NCI-H526 treated with DMSO at 0.1 percent for 48 hours (cell line): ENCODE data around the gene MAPK12.

ENCODE experiments used
- DNase-seq: peaks from one replicate; lab custom pipeline; 2025; lab: John Stamatoyannopoulos, UW

The MAPK12 gene

GRCh38 chr22:50232481-50233151 is 28.9 kb downstream of the MAPK12 start:
- no peak for DNase-seq

- no peak for DNase-seq
These were observed 32.1 kb downstream of the MAPK12 start for GRCh38 chr22:50229370-50229769.

- no peak for DNase-seq
These were observed 33.1 kb downstream of the MAPK12 start for GRCh38 chr22:50228366-50228765.

GRCh38 chr22:50227579-50228215 is 33.8 kb downstream of the MAPK12 start:
- DNase-seq = no peak

- DNase-seq = no peak
These were observed 34.7 kb downstream of the MAPK12 start for GRCh38 chr22:50226875-50227165.

- DNase-seq = no peak
These were observed 35.2 kb downstream of the MAPK12 start for GRCh38 chr22:50226063-50226874.

- no peak for DNase-seq
These were observed 36.1 kb downstream of the MAPK12 start for GRCh38 chr22:50225200-50225969.

- DNase-seq = no peak
These were observed 37.4 kb downstream of the MAPK12 start for GRCh38 chr22:50224071-50224470.

GRCh38 chr22:50222508-50222907 is 39.0 kb downstream of the MAPK12 start:
- DNase-seq = no peak

GRCh38 chr22:50221410-50222300 is 39.8 kb downstream of the MAPK12 start:
- no peak for DNase-seq

- no peak for DNase-seq
These were observed 40.7 kb downstream of the MAPK12 start for GRCh38 chr22:50220603-50221409.

- DNase-seq = no peak
These were observed 41.5 kb downstream of the MAPK12 start for GRCh38 chr22:50219800-50220602.

GRCh38 chr22:50218996-50219727 is 42.3 kb downstream of the MAPK12 start:
- DNase-seq = no peak

- no peak for DNase-seq
These were observed 43.1 kb downstream of the MAPK12 start for GRCh38 chr22:50218153-50218995.

GRCh38 chr22:50217543-50218152 is 43.8 kb downstream of the MAPK12 start:
- DNase-seq = no peak

GRCh38 chr22:50216684-50217520 is 44.6 kb downstream of the MAPK12 start:
- no peak for DNase-seq
